Endothelial cell of umbilical vein (primary cell): Measurements from ENCODE around the gene PTPRD. TPM values are rescaled to one million over a fixed set of nuclear protein-coding genes. Genes with fewer than 3 reads are reported as not detected.

Experiments
- BruUV-seq: library from RNA; stranded (reverse); fragments of 400-500 nt; replicated peaks from 2 replicates; lab custom pipeline; 2021; lab: Mats Ljungman, UMichigan
- CTCF ChIA-PET: fragments of 300-600, 350-600 bp; sonication (Branson Sonifier 250); formaldehyde crosslinking; loops from one replicate; lab custom pipeline; 2021; ENCODE audit warnings: antibody characterized with exemption, inconsistent platforms; lab: Charles Lee
- POLR2A ChIA-PET: fragments of 300-600, 350-600 bp; sonication (Branson Sonifier 250); formaldehyde crosslinking; loops from one replicate; lab custom pipeline; 2021; ENCODE audit warnings: antibody characterized with exemption, inconsistent platforms; lab: Charles Lee
- DNase-seq: peaks from one replicate; pipeline ENCODE4 v3.0.0-alpha.2; 2011; ENCODE audit warnings: low read depth, low spot score
- FAIRE-seq: peaks from 2 replicates; lab custom pipeline; 2011; peaks lifted over from hg19 to GRCh38; lab: Jason Lieb, UNC
- H2AFZ ChIP-seq: 2 replicates; pipeline ENCODE4 v1.6.0; 2012; ENCODE audit warnings: low read depth, low read length, control low read depth, inconsistent platforms
- H3K27ac ChIP-seq: 2 replicates; pipeline ENCODE4 v1.5.1; 2011; ENCODE audit warnings: low read depth, mild to moderate bottlenecking, control low read depth, low read length, moderate library complexity; ENCODE audit not compliant: insufficient read depth
- H3K27me3 ChIP-seq, 2 experiments: 2 replicates each; pipeline versions ENCODE4 v1.6.0 to v1.6.1; 2011; ENCODE audit warnings: low read length in 2 of 2, mixed read lengths in 1 of 2; ENCODE audit not compliant: control insufficient read depth in 2 of 2, insufficient read depth in 2 of 2
- H3K36me3 ChIP-seq, 2 experiments: 2 replicates in 1 of 2; 3 replicates in 1 of 2; pipeline ENCODE4 v1.5.1; 2011; ENCODE audit warnings: low read length in 2 of 2, mild to moderate bottlenecking in 1 of 2, moderate library complexity in 1 of 2; ENCODE audit not compliant: control insufficient read depth in 2 of 2, insufficient read depth in 2 of 2; ENCODE audit errors: extremely low read depth in 1 of 2
- H3K4me1 ChIP-seq: 3 replicates; pipeline ENCODE4 v1.5.1; 2011; ENCODE audit warnings: mild to moderate bottlenecking, low read length; ENCODE audit not compliant: control insufficient read depth, insufficient read depth; ENCODE audit errors: extremely low read depth
- H3K4me2 ChIP-seq: 2 replicates; pipeline ENCODE4 v1.6.1; 2011; ENCODE audit warnings: low read length, control low read depth, mixed read lengths; ENCODE audit not compliant: insufficient read depth
- H3K4me3 ChIP-seq, 3 experiments: fragments of 200-600 bp in 1 of 3; sonication (generic), shearing (Covaris generic) in 1 of 3; replicated peaks in 1 of 3; 2 replicates each; pipeline ENCODE4 v1.5.1; 2011 to 2016; ENCODE audit warnings: control low read depth in 3 of 3, low read length in 3 of 3, mild to moderate bottlenecking in 2 of 3, inconsistent platforms in 1 of 3, low read depth in 1 of 3, moderate library complexity in 1 of 3; ENCODE audit not compliant: insufficient read depth in 1 of 3
- H3K79me2 ChIP-seq: 2 replicates; pipeline ENCODE4 v1.6.0; 2012; ENCODE audit warnings: low read length, inconsistent platforms; ENCODE audit not compliant: control insufficient read depth, insufficient read depth
- H3K9ac ChIP-seq: replicated peaks from 2 replicates; pipeline ENCODE3; 2011; ENCODE audit warnings: low read length, control low read depth; ENCODE audit not compliant: insufficient read depth; ENCODE audit errors: extremely low read depth
- H3K9me1 ChIP-seq: replicated peaks from 3 replicates; pipeline ENCODE4 v1.6.0; 2011; ENCODE audit warnings: mild to moderate bottlenecking, low read length; ENCODE audit not compliant: control insufficient read depth, insufficient read depth; ENCODE audit errors: extremely low read depth
- H3K9me3 ChIP-seq: replicated peaks from 2 replicates; pipeline ENCODE4 v1.5.1; 2012; ENCODE audit warnings: low read length, inconsistent platforms; ENCODE audit not compliant: control insufficient read depth, insufficient read depth
- H4K20me1 ChIP-seq: replicated peaks from 2 replicates; pipeline ENCODE3; 2011; ENCODE audit warnings: mild to moderate bottlenecking, low read length; ENCODE audit not compliant: control insufficient read depth, insufficient read depth; ENCODE audit errors: extremely low read depth
- EZH2 ChIP-seq: IDR thresholded peaks from 2 replicates; pipeline ENCODE4 v1.6.1; 2012; ENCODE audit warnings: borderline replicate concordance, low read depth, mild to moderate bottlenecking, moderate library complexity, low read length, inconsistent platforms; ENCODE audit not compliant: severe bottlenecking
- FOS ChIP-seq: IDR thresholded peaks from 2 replicates; pipeline ENCODE4 v1.6.1; 2011; ENCODE audit warnings: mild to moderate bottlenecking, low read length, moderate library complexity, borderline replicate concordance; ENCODE audit not compliant: insufficient read depth
- GATA2 ChIP-seq: IDR thresholded peaks from 2 replicates; pipeline ENCODE4 v1.7.0; 2011; ENCODE audit warnings: low read depth, mild to moderate bottlenecking, moderate library complexity, mixed read lengths, low read length; ENCODE audit not compliant: insufficient read length, insufficient read depth
- JUN ChIP-seq: IDR thresholded peaks from 2 replicates; pipeline ENCODE4 v1.6.1; 2011; ENCODE audit warnings: borderline replicate concordance, low read depth; ENCODE audit not compliant: insufficient read length, insufficient read depth
- MYC ChIP-seq: IDR thresholded peaks from one replicate; pipeline ENCODE4 v1.6.1; 2011; ENCODE audit warnings: mild to moderate bottlenecking, low read depth, low read length
- POLR2A ChIP-seq: IDR thresholded peaks from 2 replicates; pipeline ENCODE4 v1.6.1; 2012; ENCODE audit warnings: low read depth, mild to moderate bottlenecking, control low read depth, low read length
- POLR2AphosphoS5 ChIP-seq: IDR thresholded peaks from 2 replicates; pipeline ENCODE4 v1.6.1; 2012; ENCODE audit warnings: low read depth, mild to moderate bottlenecking, control low read depth, low read length, moderate library complexity; ENCODE audit not compliant: insufficient read depth
- dilution Hi-C: fragments of 300-500 bp; cut with MboI; formaldehyde crosslinking; loops from one replicate; pipeline ENCODE4 v1.15.0; 2019; ENCODE audit warnings: low sequenced_read_pairs; ENCODE audit not compliant: extremely low pct_ligation_motif_present
- intact Hi-C: fragments of 100-400 bp; cut with micrococcal nuclease; formaldehyde crosslinking; loops from one replicate; pipeline ENCODE4 v1.10.0; 2022
- polyA plus RNA-seq, 4 experiments: library from polyadenylated mRNA; depleted of rRNA in 3 of 4; stranded (reverse) in 3 of 4; unstranded in 1 of 4; fragments of >200 nt; gene quantifications; 2 replicates each; pipeline versions ENCODE4 v1.2.1 to v1.2.3, GENCODE V29; 2011 to 2012; ENCODE audit warnings: missing spikeins in 1 of 4
- total RNA-seq: library from RNA; stranded (reverse); gene quantifications from 2 replicates; pipeline ENCODE4 v1.2.3, GENCODE V29; 2021
- TF ChIP-seq, protein P1 (sequence below), 2 donors: IDR thresholded peaks; 1 replicate in 1 of 2; 2 replicates in 1 of 2; pipeline ENCODE4 v1.5.1; 2011; ENCODE audit warnings: low read length in 2 of 2, mild to moderate bottlenecking in 2 of 2, moderate library complexity in 2 of 2, control low read depth in 1 of 2, inconsistent platforms in 1 of 2, low read depth in 1 of 2; ENCODE audit not compliant: insufficient read depth in 1 of 2; ENCODE audit errors: extremely low read depth in 1 of 2
- TF ChIP-seq, protein P2 (sequence below): IDR thresholded peaks from 2 replicates; pipeline ENCODE4 v1.6.1; 2011; ENCODE audit not compliant: insufficient read depth, insufficient read length

PTPRD gene
- total and polyA plus RNA-seq, 2 donors (not counting 3 experiments of a cell fraction or from before 2014, with no cell fraction given): 5.5 to 5.7 TPM

DNA sequence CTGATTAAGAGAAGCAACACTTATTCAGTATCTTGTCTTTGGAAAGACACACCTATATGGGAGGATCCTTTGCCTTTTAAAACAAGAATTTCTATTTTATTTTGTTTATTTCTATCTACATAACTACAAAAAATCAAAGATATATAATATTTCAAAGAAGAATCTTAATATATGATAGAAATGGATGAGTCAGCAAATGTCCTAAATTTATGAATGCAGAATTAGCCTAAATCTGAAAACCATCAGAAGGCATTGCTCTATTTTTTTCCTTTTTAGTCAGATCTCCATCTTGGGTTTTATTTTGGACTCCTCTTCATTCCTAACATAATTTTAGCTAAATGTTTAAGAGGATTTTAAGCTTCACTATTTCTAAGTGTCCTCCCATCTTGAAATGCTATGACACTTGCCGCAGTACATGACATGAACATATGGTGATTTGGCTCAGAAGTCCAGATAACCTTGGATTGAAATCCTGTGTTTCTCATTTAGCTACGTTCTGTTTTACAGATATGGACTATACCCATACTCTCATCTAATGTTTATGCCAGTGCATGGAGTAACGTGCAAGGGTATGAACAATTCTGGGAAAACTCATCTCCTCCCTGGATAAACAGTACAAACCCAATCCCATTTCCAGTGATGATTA lies 1490.4 kb downstream of the PTPRD start:
- Histone ChIP-seq H3K9me1 (no peaks in the 10 kb centered on the region), H3K9me3 (no peaks in the 10 kb centered on the region), H3K79me2 (no peaks in the 10 kb centered on the region), H3K27me3 (no peaks in the 10 kb centered on the region), H4K20me1 (no peaks in the 10 kb centered on the region), H3K9ac (no peak overlapping the region), H3K4me3 (no peak overlapping the region), H3K36me3 (no peaks in the 10 kb centered on the region), H3K27ac (no peak overlapping the region), H2AFZ (no peak overlapping the region), H3K4me1 (no peaks in the 10 kb centered on the region), H3K4me2 (no peak overlapping the region)
- ChIA-PET POLR2A (no interaction called here), CTCF (no interaction called here)
- dilution Hi-C loops: no loop called here
- TF ChIP-seq, protein P1, sequence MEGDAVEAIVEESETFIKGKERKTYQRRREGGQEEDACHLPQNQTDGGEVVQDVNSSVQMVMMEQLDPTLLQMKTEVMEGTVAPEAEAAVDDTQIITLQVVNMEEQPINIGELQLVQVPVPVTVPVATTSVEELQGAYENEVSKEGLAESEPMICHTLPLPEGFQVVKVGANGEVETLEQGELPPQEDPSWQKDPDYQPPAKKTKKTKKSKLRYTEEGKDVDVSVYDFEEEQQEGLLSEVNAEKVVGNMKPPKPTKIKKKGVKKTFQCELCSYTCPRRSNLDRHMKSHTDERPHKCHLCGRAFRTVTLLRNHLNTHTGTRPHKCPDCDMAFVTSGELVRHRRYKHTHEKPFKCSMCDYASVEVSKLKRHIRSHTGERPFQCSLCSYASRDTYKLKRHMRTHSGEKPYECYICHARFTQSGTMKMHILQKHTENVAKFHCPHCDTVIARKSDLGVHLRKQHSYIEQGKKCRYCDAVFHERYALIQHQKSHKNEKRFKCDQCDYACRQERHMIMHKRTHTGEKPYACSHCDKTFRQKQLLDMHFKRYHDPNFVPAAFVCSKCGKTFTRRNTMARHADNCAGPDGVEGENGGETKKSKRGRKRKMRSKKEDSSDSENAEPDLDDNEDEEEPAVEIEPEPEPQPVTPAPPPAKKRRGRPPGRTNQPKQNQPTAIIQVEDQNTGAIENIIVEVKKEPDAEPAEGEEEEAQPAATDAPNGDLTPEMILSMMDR (IDR thresholded peaks at IDR 0.05; ENCODE audit: extremely low read depth in 1 of 2, insufficient read depth in 1 of 2, low read depth in 1 of 2, low read length in 2 of 2): no peak
- TF ChIP-seq POLR2AphosphoS5: no peak
- no peak for TF ChIP-seq JUN
- TF ChIP-seq, protein P2, sequence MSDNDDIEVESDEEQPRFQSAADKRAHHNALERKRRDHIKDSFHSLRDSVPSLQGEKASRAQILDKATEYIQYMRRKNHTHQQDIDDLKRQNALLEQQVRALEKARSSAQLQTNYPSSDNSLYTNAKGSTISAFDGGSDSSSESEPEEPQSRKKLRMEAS: no peak
- TF ChIP-seq FOS: no peak
- TF ChIP-seq MYC: no peak
- no peak for TF ChIP-seq GATA2
- TF ChIP-seq POLR2A: no peak
- TF ChIP-seq EZH2: no peak
- DNase-seq: no peak
- intact Hi-C loops: no loop called here
- BruUV-seq: no TSS peak
- no peak for FAIRE-seq
